GM18861 (cell line): Measurements from ENCODE around the gene YIF1A.
"Not testable (repeated sequence)": the region's sequence is repeated elsewhere in the genome, so short reads cannot be mapped to it uniquely, and the experiment has no call there.

Experiments
- ATAC-seq: cut with Tn5 transposase; IDR thresholded peaks from one replicate; pipeline ENCODE4 v1.9.1; 2021; ENCODE audit not compliant: unreplicated experiment

YIF1A gene

GRCh38 chr11:66287211-66287888 is 1.6 kb downstream of the YIF1A start:
- ATAC-seq: no peak

DNA sequence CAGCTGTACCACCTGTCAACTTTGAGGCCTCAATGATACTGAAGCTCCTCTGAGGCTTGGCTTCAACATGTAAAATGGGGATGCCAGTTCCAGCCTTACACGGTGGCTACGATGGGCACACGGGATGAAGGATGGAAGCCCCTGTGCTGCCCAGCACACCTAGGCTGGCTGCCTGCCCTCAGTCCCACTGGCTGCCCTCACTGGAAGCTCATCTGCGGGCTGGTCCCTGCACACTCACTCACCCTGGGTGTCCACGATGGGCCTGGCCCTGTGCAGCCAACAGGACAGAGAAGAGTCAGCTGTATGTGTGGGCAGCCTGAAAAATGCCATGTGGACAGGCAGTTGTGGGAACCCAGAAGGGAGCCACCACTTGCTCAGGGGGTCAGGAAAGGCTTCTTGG is 2.2 kb downstream of the YIF1A start:
- no peak for ATAC-seq

GRCh38 chr11:66285250-66285947 is 3.5 kb downstream of the YIF1A start:
- no peak for ATAC-seq

DNA sequence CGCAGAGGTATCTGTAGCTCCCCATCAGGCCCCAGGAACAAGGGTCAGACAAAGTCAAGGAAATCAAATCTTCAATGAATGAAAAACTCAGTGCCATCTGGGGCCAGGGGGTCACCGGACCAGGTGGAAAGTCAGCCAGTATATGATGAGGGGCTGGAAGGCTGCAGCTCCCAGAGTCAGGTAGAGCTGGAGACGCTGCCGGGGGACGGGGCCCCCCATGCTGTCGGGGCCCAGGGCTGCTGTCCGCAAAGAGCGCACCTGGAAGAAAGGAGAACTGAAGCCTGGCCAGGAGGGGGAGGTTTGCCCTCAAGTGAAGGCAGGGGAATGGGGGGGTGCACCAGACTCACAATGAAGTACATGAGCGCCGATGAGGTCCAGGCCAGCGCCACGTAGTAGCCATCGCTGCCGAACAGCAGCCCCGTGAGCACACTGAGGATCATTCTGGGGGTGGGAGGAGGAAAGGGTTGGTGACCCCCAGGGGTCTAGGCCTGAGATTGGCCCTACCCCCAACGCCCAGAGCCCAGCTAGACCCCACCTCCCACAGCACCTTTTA is 4.3 kb downstream of the YIF1A start:
- ATAC-seq: no peak

GRCh38 chr11:66283461-66284105 is 5.4 kb downstream of the YIF1A start:
- ATAC-seq: no peak

- ATAC-seq: peak; percentile 68
Measured at GRCh38 chr11:66282468-66283455, 6.2 kb downstream of the YIF1A start.

DNA sequence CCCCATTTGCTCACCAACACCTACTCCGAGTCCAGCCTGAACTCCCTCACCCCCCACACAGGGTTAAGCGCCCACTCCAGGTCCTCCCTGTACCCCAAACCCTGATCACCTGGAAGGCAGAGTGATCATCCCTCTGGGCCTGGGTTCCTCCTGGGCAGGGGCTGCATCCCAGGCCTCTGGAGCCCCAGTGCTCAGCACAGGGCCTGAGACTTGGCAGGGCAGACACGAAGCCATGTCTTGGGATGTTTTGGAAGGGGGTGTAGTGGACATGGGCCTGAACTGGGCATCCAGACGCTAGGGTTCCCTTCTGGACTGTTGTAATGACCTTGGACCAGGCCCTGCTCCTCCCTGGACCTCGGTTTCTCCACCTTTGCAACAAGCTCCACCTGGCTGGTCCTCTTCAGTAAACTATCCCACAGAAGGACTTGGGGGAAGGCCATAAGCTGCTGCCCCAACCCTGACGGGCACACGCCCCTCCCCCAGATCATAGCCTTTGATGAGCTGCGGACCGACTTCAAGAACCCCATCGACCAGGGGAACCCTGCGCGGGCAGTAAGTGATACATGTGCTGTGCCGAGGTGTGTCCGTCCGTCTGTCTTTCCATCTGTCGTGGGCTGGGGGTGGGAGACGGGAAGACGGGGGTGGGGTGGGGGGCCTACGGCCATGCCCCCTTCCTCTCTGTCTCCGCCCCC is 7.0 kb downstream of the YIF1A start:
- ATAC-seq: no peak

DNA sequence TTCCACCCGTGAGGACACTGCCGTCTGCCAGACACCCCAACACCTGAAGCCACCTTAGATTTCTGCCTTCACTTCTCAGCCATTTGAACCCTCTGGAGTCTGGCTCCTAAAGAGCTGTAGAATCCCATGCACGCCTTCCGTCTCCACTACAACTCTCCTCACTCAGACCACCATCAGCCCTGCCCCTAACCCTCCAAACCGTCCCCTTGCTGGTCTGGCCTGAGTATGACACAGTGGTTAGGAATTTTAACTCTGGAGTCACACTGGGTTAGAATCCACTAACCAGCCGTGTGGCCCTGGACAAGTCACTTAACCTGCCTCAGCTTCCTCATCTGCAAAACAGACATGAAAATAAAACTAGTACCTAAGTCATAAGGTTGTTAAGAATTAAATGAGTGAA is 7.9 kb downstream of the YIF1A start:
- ATAC-seq: no peak

GRCh38 chr11:66280428-66280827 is 8.5 kb downstream of the YIF1A start:
- ATAC-seq: no peak

- ATAC-seq: no peak
Measured at GRCh38 chr11:66279092-66279734, 9.7 kb downstream of the YIF1A start.

GRCh38 chr11:66278363-66279091 is 10.4 kb downstream of the YIF1A start:
- no peak for ATAC-seq

GRCh38 chr11:66277471-66278362 is 11.2 kb downstream of the YIF1A start, which contains the start of gene CNIH2:
TSS of gene CNIH2 (plus strand) at chr11:66278175. CDS start at chr11:66278457, 282 bp downstream.
- no peak for ATAC-seq

GRCh38 chr11:66277064-66277463 is 11.9 kb downstream of the YIF1A start:
- ATAC-seq: not testable (repeated sequence)

DNA sequence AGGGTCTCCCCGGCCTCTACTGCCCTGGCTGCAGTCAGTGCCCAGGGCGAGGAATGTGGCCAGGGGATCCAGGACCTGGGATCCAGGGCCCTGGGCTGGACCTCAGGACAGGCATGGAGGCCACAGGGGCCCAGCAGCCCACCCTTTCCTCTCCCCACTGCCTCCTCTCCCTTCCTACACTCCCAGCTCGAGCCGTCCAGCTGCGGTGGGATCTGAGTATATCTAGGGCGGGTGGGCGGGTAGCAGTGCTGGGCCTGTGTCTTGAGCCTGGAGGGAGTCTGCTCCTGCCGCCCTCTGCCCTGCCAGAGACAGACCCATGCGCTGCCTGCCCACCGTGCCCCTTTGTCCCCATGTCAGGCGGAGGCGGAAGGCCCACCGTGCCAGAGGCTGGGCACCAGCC is 12.3 kb downstream of the YIF1A start:
- ATAC-seq: not testable (repeated sequence)

DNA sequence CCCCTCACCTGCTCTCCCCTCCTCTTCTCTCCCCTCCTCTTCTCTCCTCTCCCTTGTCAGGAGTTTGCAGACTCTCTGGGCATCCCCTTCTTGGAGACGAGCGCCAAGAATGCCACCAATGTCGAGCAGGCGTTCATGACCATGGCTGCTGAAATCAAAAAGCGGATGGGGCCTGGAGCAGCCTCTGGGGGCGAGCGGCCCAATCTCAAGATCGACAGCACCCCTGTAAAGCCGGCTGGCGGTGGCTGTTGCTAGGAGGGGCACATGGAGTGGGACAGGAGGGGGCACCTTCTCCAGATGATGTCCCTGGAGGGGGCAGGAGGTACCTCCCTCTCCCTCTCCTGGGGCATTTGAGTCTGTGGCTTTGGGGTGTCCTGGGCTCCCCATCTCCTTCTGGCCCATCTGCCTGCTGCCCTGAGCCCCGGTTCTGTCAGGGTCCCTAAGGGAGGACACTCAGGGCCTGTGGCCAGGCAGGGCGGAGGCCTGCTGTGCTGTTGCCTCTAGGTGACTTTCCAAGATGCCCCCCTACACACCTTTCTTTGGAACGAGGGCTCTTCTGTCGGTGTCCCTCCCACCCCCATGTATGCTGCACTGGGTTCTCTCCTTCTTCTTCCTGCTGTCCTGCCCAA is 12.8 kb downstream of the YIF1A start:
- no peak for ATAC-seq

- ATAC-seq: no peak
Measured at GRCh38 chr11:66275396-66275795, 13.5 kb downstream of the YIF1A start.

- no peak for ATAC-seq
Measured at GRCh38 chr11:66274219-66274618, 14.7 kb downstream of the YIF1A start.
